ENCODE results near the gene GCSAML. TPM values are rescaled to one million over a fixed set of nuclear protein-coding genes. Genes with fewer than 3 reads are reported as not detected.

Gene GCSAML
- total and polyA plus RNA-seq, 4 donors, result 0.06 to 1.4 (median 0.29) TPM

DNA sequence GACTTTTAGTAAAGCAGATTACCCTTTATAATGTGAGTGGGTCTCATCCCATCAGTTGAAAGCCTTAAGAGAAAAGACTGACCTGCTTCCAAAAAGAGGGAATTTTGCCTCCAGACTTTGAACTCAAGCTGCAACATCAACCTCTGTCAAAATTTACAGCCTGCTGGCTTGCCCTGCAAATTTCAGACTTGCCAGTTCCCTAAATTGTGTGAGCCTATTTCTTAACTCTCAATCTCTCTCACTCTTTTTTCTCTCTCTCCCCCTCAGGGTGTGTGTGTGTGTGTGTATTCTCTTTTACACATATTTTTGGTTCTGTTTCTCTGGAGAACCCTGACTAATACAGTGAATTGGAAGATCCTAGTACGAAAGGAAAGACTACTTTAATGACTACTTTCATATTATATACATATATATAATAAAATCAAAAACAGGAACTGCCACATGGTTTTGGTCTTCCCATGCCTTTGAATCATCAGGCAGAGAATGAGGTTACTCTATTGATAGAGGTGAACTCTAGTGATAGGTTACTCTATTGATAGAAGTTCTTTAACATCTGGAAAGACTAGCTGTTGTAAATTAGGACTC lies 19.1 kb upstream of the GCSAML start:
- no peak overlapping the region for H3K4me3 ChIP-seq
- H3K9me3 ChIP-seq (ENCODE audit: control insufficient read depth in 4 of 4, insufficient read depth in 3 of 4, low read length in 3 of 4), result peaks cover 0 to 17% (median 0%) of the 10 kb centered on the region in 4 donors
- ATAC-seq (ENCODE audit: insufficient read depth, low FRiP score) (no peak), DNase-seq (no peak)
- TF ChIP-seq, protein P1, sequence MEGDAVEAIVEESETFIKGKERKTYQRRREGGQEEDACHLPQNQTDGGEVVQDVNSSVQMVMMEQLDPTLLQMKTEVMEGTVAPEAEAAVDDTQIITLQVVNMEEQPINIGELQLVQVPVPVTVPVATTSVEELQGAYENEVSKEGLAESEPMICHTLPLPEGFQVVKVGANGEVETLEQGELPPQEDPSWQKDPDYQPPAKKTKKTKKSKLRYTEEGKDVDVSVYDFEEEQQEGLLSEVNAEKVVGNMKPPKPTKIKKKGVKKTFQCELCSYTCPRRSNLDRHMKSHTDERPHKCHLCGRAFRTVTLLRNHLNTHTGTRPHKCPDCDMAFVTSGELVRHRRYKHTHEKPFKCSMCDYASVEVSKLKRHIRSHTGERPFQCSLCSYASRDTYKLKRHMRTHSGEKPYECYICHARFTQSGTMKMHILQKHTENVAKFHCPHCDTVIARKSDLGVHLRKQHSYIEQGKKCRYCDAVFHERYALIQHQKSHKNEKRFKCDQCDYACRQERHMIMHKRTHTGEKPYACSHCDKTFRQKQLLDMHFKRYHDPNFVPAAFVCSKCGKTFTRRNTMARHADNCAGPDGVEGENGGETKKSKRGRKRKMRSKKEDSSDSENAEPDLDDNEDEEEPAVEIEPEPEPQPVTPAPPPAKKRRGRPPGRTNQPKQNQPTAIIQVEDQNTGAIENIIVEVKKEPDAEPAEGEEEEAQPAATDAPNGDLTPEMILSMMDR (IDR thresholded peaks at IDR 0.05; ENCODE audit: control extremely low read depth, extremely low read depth), result no peak
- WGBS, 2 donors, result 60 to 79% methylated on average over 1 of the region's 1 CpG
- H3K4me1 ChIP-seq (ENCODE audit: control insufficient read depth in 5 of 5, insufficient read depth in 5 of 5, low read length in 5 of 5), result no peaks in the 10 kb centered on the region
- no peaks in the 10 kb centered on the region for H3K36me3 ChIP-seq (ENCODE audit: control insufficient read depth in 4 of 4, insufficient read depth in 4 of 4, low read length in 4 of 4)
- no peak overlapping the region for H3K27ac ChIP-seq (ENCODE audit: low read depth in 1 of 2, low read length in 1 of 2)
- H3K9ac ChIP-seq (ENCODE audit: insufficient read depth in 1 of 2, low read length in 2 of 2), result no peak overlapping the region
- peaks cover 0 to 3% (median 0%) of the 10 kb centered on the region in 3 donors for H3K27me3 ChIP-seq (ENCODE audit: control insufficient read depth in 3 of 3, insufficient read depth in 3 of 3, low read length in 2 of 3)

DNA sequence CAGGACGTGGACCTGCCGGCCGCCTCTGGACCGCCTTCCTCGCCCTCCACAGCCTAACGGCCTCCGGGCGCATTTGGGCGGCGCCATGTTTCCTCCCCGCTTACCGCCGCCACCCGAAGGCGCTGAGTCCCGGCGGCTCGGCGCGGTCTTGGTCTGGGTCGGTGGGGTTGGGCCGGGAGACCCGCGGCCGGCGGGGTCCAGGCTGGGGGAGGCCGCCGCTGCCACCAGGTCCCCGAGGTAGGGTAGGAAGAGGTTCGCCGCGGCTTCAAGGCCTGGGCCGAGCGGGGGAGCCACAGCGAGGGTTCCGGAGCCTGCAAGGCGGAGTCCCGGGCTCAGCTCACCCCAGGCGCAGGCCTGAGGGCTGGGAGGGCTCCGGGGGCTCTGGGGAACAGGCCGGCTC lies 18.1 kb upstream of the GCSAML start:
- WGBS, 2 donors, result 51 to 78% methylated on average over 40 to 41 of the region's 41 CpGs
- Histone ChIP-seq H3K9ac (ENCODE audit: insufficient read depth in 1 of 2, low read length in 2 of 2) (no peak overlapping the region), H3K4me3 (no peak overlapping the region), H3K4me1 (ENCODE audit: control insufficient read depth in 5 of 5, insufficient read depth in 5 of 5, low read length in 5 of 5) (no peaks in the 10 kb centered on the region), H3K27me3 (ENCODE audit: control insufficient read depth in 3 of 3, insufficient read depth in 3 of 3, low read length in 2 of 3) (peaks cover 0 to 3% (median 0%) of the 10 kb centered on the region in 3 donors), H3K36me3 (ENCODE audit: control insufficient read depth in 4 of 4, insufficient read depth in 4 of 4, low read length in 4 of 4) (no peaks in the 10 kb centered on the region), H3K27ac (ENCODE audit: low read depth in 1 of 2, low read length in 1 of 2) (no peak overlapping the region), H3K9me3 (ENCODE audit: control insufficient read depth in 4 of 4, insufficient read depth in 3 of 4, low read length in 3 of 4) (peaks cover 0 to 17% (median 0%) of the 10 kb centered on the region in 4 donors)
- DNase-seq (no peak), ATAC-seq (ENCODE audit: insufficient read depth, low FRiP score) (no peak)
- TF ChIP-seq, protein P1 (IDR thresholded peaks at IDR 0.05; ENCODE audit: control extremely low read depth, extremely low read depth), result no peak

DNA sequence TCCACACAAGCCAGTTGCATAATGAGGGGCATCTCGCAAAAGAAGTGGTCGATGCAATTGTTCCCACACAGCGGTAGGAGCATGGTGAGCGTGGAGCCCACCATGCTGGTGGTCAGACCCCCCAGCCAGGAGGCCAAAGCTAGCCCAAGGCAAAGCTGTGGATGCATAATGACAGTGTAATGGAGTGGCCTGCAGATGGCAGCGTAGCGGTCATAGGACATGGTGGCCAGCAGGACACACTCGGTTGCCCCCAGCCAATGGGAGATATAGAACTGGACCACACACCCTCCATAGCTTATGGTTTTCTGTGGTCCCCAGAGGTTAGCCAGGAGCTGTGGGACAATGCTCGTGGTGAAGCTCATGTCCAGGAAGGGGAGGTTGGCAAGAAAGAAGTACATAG lies 17.0 kb upstream of the GCSAML start:
- Histone ChIP-seq H3K27ac (ENCODE audit: low read depth in 1 of 2, low read length in 1 of 2) (no peak overlapping the region), H3K4me1 (ENCODE audit: control insufficient read depth in 5 of 5, insufficient read depth in 5 of 5, low read length in 5 of 5) (no peaks in the 10 kb centered on the region), H3K27me3 (ENCODE audit: control insufficient read depth in 3 of 3, insufficient read depth in 3 of 3, low read length in 2 of 3) (peaks cover 0 to 3% (median 0%) of the 10 kb centered on the region in 3 donors), H3K9me3 (ENCODE audit: control insufficient read depth in 4 of 4, insufficient read depth in 3 of 4, low read length in 3 of 4) (peaks cover 0 to 15% (median 0%) of the 10 kb centered on the region in 4 donors), H3K4me3 (no peak overlapping the region), H3K9ac (ENCODE audit: insufficient read depth in 1 of 2, low read length in 2 of 2) (no peak overlapping the region), H3K36me3 (ENCODE audit: control insufficient read depth in 4 of 4, insufficient read depth in 4 of 4, low read length in 4 of 4) (no peaks in the 10 kb centered on the region)
- TF ChIP-seq, protein P1 (IDR thresholded peaks at IDR 0.05; ENCODE audit: control extremely low read depth, extremely low read depth), result no peak
- 93 to 95% methylated on average over 8 of the region's 8 CpGs for WGBS, 2 donors
- DNase-seq (no peak), ATAC-seq (ENCODE audit: insufficient read depth, low FRiP score) (no peak)

DNA sequence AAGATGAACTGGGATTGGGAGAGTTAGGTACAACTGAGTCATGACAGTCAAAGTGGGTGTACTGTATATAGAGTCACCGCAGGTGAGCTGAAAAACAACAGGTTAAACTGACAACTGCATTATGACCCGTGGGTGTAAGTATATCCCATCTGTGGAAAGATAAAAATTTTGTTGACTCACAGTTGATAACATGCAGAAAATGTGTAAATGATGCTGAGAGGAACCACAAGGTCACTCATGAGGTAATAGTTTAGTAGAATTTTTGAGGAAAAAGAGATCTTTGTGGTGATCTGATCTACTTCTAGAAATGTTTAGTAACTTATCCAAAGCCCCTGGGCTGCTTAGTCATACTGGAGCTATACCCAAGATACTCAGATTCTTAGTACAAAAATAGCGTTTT lies 13.5 kb upstream of the GCSAML start:
- Histone ChIP-seq H3K4me3 (no peak overlapping the region), H3K27ac (ENCODE audit: low read depth in 1 of 2, low read length in 1 of 2) (no peak overlapping the region), H3K9me3 (ENCODE audit: control insufficient read depth in 4 of 4, insufficient read depth in 3 of 4, low read length in 3 of 4) (peaks cover 0 to 19% (median 0%) of the 10 kb centered on the region in 4 donors), H3K4me1 (ENCODE audit: control insufficient read depth in 5 of 5, insufficient read depth in 5 of 5, low read length in 5 of 5) (no peaks in the 10 kb centered on the region), H3K27me3 (ENCODE audit: control insufficient read depth in 3 of 3, insufficient read depth in 3 of 3, low read length in 2 of 3) (peaks cover 0 to under 1% (median 0%) of the 10 kb centered on the region in 3 donors), H3K36me3 (ENCODE audit: control insufficient read depth in 4 of 4, insufficient read depth in 4 of 4, low read length in 4 of 4) (no peaks in the 10 kb centered on the region), H3K9ac (ENCODE audit: insufficient read depth in 1 of 2, low read length in 2 of 2) (no peak overlapping the region)
- DNase-seq (no peak), ATAC-seq (ENCODE audit: insufficient read depth, low FRiP score) (no peak)
- TF ChIP-seq, protein P1 (IDR thresholded peaks at IDR 0.05; ENCODE audit: control extremely low read depth, extremely low read depth), result no peak
- 54 to 58% methylated on average over 3 of the region's 3 CpGs for WGBS, 2 donors
